Measurements from ENCODE around the gene RHEB.

DNA sequence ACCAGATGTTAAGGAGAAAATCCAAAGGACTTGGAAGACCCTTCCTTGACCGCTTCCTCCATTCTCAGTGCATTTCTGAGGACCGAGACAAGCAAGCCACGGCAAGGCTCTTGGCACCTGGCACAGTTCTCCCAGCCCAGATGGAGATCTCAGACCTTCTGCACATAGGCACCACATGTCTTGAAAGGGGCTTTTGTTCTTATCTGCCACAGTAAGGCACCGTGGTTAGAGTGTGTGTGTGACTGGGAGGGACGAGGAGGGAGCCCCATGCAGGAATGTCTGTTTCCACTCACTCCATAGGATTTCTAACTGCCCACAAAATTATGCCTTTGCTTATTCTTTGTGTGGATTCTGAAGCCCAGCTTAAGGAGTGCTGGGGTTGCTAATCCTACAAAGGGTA, 99.6 kb downstream of the RHEB start:
- TF ChIP-seq, protein P1, sequence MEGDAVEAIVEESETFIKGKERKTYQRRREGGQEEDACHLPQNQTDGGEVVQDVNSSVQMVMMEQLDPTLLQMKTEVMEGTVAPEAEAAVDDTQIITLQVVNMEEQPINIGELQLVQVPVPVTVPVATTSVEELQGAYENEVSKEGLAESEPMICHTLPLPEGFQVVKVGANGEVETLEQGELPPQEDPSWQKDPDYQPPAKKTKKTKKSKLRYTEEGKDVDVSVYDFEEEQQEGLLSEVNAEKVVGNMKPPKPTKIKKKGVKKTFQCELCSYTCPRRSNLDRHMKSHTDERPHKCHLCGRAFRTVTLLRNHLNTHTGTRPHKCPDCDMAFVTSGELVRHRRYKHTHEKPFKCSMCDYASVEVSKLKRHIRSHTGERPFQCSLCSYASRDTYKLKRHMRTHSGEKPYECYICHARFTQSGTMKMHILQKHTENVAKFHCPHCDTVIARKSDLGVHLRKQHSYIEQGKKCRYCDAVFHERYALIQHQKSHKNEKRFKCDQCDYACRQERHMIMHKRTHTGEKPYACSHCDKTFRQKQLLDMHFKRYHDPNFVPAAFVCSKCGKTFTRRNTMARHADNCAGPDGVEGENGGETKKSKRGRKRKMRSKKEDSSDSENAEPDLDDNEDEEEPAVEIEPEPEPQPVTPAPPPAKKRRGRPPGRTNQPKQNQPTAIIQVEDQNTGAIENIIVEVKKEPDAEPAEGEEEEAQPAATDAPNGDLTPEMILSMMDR (IDR thresholded peaks at IDR 0.05), result no peak
- TF ChIP-seq POLR2A (IDR thresholded peaks at IDR 0.05), result no peak

Data from esophagus squamous epithelium (tissue), 4 donors.